ENCODE measurements around the gene FAN1.

FAN1 gene

DNA sequence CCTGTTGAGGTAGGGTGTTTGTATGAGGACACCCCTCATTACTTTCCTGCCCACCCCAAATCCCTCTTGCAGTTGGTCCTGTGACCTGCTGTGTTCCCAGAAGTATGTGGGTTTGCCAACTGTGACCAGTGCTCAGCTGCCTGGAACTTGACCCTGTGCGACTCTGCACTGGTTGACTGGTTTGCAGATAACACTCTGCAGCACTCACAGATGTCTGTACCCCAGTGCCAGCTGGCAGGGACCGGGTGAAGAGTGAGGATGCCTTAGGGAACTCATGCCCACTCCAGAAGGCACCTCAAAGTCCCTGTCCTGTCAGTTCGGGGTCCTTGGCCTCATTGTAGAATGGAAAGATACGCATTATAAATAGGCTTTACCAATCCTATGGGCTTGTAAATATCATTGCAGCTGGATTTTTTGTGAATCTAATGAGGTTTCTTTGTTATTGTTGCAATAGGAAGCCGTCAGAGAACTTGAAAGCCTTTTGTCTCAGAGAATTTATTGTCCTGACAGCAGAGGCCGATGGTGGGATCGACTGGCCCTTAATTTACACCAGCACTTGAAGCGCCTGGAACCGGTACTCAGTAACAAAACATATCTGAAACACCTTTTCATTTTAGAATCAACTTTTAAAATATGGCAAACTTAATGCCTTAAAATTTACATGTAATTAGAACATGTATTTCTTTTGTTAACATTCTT lies 18.2 kb downstream of the FAN1 start:
- no peak for DNase-seq

DNA sequence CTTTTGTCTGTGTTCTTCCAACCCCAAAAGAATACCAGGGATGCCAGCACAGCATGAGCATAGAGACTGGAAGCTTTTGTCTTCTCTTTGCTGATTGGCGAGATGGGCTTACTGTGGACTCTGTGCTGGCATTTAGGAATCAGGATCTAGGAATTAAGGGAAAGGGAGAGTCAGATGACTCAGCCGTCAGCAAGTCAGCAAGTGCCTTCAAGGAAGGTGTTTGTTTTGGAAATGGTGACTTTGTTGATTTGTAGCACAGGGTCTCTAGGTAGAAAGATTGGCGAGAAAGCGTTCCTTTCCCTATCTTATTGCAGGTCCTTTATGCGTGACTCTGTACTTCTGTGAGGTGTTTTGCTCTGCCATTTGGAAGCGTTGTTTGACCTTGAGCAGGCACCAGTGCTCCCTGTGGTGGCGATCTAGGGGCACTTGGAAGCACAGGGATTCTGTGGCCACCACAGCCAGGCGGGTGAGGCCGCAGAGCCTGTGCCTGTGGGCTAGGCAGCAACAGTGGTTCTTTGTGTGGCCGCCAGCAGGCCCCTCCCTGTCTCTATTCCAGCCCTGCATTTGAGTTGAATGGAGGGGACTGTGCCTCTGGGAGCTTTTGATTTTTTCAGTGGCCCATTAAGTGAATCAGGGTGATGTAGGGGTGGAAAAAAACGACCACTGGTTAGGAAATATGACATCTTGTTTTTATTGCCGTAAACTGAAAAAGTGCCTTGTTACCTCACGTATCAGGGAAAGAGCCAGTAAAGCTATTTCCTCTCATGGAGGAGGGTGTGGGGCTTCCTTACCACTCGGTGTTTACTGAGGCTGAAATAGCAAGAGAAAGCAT lies 19.0 kb downstream of the FAN1 start:
- DNase-seq = no peak

DNA sequence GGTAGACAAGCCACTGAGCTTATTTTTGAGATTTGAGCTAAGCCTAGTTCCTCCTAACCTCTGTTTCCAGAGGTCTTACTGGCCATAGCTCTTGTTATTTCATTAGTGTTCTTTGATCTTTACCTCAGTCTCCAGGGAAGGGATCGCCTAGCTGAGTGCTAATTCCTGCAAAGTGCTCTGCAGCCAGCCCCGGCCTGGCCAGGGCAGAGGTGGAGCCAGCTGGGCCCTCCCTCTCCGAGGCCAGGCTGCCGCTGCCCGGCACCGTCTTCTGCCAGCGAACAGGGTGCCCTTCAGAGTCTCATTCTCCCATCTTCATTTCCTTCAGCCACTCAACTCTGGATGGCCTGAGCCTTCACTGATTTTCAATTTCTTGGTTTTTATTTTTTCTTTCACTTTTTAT lies 19.7 kb downstream of the FAN1 start:
- DNase-seq = no peak

DNA sequence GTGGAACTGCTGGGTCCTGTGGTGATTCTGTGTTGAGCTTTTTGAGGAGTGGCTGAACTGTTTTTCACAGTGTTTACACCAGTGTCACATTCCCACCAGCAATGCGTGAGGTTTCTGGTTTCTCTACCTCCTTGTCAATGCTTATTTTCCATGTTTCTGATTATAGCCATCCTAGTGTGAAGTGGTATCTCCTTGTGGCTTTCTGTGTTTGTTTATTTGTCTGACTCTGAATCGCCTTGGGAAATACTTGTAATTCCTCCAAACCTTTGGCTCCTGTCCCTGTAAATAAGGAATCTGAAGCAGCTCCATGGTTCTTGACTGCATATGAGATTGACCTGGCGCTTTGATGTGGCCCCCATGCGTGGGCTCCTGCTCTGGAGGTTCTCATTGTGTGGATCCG lies 20.6 kb downstream of the FAN1 start:
- no peak for DNase-seq

DNA sequence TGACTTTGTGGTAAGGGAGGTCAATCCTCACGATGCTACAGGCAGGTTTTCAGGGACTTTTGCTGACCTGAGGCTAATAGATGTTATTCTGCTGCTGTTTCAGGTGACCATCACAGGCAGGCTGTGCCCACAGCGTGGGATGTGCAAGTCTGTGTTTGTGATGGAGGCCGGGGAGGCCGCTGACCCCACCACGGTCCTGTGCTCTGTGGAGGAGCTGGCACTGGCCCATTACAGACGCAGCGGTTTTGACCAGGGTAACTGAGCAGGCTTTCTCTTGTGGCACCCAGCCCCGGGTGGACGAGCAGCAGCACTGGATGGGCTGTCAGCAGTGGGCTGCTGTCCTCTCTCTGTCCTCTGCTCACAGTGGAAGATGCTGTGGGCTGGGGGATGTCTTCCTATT lies 22.0 kb downstream of the FAN1 start:
- DNase-seq = no peak

DNA sequence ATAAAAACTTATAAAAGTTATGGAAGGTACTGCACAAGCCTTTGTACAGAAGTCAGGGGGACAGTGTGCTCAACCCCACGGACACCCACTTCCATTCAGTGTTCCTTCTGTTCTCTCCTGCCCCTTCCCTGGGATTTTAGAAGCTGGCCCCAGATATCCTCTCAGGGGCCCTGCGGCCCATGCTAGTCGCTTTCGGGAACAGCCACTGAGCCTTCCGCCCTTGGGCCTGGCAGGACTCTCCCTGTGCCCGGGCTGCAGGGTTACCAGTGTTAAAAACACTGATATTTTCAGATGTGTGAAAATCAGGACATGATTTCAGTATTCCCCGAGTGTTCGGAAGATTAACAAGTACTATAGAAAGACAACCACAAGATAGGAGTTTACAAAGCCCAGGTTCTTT lies 22.4 kb downstream of the FAN1 start:
- no peak for DNase-seq

DNA sequence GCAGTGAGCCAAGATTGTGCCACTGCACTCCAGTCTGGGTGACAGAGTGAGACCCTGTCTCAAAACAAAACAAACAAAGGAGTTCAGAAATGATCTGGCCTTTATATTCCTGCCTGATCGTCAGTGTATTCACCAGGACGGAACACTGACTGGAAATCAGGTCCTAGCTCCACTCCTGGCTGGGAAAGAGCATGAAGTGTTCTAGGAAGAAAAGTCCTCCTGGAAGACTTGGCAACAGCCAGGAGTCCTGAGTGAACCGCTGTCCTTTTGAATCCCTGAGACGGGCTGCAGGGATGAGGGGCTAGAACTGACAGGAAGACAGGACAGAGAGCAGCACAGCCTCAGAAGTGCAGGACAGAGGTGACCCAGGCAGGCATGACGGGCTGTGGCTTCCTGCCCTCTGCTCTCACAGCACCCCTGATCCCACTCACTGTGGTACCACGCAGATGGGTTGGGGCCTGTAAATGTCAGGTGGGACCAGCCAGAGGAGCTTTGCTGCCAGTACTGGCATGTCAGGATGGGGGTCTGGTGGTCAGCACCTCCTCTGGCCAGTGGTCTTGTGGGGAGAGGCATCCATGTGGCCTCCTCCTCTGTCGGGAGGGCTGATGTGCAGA lies 23.5 kb downstream of the FAN1 start:
- no peak for DNase-seq

DNA sequence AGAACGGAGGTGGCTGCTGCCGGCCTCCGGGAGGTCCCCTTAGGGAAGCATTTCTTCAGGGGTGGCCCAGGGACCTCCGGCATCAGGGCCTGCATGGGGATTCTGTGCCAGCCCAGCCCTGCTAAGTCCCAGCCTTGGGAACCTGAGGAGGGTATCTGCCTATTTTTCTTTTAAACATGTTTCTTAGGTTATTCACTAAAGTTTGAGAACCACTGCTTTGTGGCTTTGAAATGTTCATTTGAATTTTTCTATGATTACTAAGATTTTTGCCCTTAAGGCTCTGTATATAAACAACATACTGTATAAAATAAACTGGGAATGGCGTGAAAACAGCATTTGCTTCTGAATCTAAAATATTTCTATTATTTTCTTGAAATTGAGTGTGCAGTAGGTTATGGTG lies 24.4 kb downstream of the FAN1 start:
- DNase-seq = no peak

DNA sequence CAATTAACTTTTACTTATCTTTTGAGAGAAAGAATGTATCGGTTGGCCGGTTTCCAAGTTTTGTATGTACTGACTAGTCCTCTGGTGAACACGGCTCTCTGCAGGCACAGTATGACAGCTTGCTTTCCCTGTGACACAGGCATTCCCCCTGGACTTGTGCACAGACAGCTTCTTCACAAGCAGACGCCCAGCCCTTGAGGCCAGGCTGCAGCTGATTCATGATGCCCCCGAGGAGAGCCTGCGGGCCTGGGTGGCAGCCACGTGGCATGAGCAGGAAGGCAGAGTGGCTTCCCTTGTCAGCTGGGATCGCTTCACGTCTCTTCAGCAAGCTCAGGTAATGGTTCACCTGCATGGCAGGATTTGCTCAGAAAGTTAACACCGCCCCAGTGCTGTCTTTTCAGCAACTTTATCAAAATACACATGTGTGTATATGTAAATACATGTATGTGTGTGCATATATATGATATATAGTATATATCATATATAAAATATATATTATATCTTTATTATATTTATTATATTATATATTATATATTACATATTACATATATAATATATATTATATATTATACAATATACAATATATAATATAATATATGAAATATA lies 25.5 kb downstream of the FAN1 start:
- no peak for DNase-seq

DNA sequence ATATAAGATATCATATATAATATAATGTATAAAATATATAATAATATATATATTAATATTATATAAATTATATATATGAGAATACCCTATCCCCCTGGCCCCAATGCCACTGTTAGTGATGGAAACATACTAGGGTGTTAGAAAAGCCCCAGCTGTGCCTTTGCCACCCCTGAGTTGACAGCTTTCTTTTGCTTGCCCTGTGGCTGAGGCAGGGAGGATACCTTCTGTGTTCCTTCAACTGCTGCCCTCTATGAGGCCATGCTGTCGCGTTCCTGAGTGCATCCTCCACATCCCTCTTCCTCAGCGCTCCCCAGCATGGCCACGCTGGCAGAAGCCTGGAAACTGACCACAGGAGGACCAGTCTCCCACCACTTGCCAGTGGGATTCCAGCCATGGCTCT lies 26.3 kb downstream of the FAN1 start:
- no peak for DNase-seq

DNA sequence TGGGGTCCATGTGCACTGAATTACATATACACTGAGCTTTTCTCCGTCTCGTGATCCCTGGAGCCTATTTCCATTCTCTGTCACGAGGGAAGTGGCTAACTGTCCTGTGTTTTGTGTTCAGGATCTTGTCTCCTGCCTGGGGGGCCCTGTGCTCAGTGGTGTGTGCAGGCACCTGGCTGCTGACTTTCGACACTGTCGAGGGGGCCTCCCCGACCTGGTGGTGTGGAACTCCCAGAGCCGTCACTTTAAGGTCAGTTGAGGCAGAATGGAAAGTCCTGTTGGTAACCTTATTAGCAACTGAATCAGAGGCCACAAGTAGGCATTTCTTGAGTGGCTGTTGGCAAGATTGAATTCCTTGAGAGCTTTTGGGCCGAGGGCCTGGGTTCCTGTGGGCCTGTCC lies 26.7 kb downstream of the FAN1 start:
- no peak for DNase-seq

DNA sequence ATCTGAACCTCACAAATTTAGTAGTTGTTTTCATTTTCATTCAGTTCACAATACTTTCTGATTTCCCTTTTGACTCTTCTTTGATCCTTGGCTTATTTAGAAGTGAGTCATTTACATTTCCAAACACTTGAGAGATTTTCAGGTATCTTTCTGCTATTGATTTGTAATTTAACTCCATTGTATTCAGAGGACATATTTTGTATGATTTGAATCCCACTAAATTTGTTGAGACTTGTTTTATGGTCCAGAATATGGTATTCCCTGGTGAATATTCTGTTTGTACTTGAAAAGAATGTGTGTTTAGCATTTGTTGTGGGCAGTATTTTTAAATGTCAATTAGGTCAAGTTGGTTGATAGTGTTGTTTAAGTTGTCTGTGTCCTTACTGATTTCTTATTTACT lies 29.6 kb downstream of the FAN1 start:
- no peak for DNase-seq

DNA sequence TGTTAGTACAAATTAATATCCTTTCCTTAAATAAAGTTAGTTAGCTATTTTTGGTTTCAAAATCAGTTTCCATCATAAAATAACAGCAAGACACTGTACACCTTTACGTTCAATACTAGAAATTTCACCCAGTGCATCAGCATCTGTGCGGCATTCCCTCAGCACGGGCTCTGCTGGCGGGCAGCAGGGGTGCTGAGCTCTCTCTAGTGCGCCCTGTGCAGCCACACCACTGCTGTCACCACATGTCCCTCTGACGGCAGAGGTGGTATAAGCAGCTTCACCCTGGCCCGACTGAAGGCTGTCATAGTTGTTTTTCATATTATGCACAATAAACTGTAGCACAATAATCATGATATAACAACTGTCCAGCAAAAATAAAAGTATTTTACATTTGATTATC lies 35.4 kb downstream of the FAN1 start:
- no peak for DNase-seq

DNA sequence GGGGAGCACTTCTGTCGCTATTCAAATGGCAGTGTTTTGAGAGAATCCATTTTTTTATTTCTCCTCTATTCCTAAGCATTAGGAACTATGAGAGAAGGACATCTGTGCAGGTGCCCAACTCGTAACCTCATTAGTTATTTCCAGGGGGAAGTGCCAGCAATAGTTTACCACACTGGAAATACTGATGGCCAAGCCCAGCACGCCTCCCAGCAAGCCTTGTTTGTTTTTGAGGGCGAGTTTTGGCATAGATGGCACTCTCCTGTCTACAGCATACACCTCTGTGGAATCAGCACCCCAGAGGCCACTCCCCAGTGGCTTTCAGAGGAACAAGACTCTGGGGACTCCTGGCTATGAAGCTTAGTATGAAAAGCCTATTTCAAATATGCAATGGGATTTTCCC lies 36.6 kb downstream of the FAN1 start:
- DNase-seq = no peak

DNA sequence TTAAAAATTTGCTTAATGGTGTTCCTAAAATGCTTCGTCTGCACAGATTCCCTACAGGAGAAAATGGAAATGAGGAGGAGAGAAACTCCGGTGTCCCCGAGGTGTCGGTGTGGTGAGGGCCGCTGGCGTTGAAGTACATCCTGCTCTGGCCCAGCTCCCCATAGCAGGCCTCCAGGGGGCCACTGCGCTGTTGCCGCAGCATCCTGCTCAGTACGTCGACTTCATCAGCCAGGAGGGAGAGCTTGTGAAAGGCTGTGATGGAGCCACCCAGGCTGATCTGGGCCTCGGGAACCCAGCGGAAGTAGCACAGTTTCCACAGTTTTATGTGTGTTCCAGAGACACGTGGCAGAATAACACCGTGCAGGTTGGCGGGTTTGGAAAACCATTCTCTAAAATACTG lies 37.8 kb downstream of the FAN1 start:
- DNase-seq = no peak

DNA sequence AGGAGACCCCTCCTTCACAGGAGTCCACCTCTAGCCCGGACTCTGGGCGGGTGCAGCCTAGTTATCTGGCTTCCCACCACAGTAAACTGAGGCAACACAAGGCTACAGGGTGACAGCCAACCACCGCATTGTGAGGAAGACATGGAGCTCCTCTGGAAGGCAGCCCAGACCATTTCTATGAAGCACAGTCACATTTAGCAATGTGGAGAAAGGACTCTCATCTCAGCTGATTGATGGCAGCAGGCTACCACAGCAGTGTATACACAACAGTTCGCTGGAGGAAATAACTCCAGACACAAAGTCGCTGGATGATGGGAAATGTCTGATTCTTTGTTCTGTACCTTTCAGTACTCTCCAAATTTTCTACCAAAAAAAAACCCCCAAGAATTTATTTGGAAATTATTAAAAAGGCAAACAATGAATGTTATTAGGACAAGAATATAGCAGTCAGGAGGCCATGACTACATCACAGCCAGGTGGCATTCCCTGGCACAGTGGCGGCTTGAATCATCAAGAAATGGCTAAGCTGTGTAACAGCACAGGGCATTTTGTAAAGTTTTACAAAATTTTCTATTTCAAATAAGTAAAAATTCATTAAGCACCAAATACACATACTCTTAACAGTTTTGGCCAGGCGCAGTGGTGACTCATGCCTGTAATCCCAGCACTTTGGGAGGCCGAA lies 40.1 kb downstream of the FAN1 start:
- no peak for DNase-seq

DNA sequence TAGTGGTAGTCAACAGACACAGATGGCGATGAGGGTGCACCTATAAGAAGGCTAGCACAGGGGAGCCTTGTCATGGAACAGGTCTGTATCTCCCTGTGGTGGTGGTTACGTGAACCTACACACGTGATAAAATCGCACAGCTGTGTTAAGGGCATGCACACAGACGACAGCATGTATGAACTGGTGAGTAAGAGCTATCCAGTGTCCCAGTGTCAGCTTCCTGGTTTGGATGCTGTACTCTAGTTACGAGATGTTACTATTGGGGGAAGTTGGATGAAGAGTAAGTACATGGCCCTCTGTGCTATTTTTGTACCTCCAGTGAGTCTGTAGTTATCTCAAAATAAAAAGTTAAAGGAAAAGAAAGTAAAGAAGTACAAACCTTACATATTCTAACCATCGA lies 49.5 kb downstream of the FAN1 start:
- DNase-seq = no peak

DNA sequence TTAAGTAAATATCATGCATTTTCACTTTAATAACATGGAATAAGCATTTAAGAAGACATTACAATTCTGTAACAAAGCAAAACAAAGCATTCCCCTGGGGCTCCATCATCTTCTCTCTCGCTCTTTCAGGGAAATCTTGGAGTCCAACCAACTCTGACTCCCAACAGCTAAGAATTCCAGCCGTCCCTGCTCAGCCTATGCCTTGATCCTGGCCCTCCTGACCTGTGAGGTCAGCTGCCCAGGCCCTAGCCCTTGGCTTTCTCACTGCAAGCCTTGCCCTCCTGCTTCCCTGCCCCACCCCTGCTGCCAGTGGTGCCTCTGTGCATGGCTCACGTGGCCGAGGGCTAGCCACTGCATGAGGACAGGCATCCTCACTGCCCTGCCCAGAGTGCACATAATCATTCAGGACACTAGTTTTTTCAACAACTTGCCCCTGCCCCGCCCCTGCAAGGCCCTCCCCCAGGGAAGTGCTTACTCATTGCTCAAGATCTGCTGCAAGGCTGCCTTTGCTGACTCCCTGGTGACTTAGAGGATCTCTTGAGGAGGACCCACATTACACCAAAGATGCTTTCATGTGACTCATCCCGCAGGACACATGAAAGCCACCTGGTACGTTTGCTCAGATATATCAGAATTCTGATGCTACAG lies 50.1 kb downstream of the FAN1 start:
- no peak for DNase-seq

DNA sequence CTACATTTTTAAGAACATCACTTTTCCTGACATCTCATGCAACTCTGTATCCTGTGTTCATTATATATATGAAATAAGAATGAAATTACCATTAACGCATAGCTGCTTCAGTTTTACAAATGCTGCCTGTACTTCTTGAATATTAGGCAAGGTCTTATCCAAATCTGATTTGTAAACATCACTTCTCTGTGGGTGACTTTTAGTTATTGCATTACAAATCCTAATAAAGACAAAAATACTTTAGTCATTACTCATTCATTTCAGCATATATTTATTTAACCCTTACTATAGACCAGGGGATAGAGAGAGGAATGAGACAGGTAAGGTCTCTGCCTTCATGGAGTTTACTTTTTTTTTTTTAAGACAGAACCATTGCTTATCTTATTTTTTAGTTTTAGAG lies 51.0 kb downstream of the FAN1 start:
- no peak for DNase-seq

DNA sequence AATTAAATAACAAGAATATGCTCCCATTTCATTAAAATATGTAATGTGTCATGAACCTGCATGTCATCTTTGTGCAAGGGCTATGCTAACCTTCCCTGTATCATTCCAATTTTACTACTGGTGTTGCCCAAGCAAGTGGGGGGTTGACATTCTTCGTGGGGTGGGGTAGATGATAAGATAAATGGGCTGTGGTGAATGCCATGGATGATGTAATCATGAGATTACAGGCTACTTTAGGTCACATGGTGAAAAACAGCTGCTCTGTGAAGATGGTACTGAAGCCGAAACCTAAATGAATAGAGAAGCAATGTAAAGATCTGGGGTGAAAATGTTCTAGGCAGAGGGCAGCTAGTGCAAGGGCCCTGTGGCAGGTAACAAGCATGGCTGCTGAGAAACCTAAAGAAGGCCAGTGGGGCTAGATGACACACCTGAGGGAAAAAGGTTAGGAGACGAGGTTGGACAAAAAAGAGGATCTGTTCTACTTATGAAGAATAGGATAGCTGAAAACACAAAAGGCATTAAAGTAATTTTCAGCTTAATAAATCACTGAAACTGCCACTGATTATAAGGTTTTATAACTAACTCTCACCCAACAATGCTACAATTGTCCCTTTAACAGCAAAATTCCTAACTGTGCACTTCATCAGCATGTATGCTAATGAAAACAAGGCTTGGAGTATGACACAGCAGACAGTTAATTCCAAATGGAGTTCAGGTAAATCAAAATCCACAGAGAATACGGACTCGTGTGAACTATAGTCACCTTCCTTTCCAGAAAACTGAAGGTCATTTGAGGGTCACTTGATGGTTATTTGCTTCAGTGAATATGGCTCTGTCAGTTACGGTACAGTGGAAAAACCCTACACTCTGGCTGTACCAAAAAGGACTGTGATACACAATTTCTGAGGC lies 52.8 kb downstream of the FAN1 start:
- DNase-seq = no peak

DNA sequence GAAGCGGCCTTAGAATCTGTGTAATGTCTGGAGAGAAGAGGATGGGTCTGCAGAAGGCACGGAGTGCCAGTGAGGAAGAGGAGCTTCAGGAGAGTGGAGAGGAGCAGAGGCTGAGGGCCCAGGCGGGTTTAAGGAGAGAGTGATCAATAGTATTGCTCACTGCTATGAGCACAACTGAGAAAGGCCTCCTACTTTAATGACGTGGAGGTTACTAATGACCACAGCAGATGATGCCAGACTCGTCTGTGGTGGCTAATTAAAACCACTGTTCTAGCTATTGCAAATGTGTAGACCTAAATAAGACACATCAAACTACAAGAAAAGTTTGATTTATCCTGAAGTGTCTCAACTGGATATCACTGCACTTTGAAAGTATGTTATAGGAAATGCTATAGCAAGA lies 54.5 kb downstream of the FAN1 start:
- no peak for DNase-seq

DNA sequence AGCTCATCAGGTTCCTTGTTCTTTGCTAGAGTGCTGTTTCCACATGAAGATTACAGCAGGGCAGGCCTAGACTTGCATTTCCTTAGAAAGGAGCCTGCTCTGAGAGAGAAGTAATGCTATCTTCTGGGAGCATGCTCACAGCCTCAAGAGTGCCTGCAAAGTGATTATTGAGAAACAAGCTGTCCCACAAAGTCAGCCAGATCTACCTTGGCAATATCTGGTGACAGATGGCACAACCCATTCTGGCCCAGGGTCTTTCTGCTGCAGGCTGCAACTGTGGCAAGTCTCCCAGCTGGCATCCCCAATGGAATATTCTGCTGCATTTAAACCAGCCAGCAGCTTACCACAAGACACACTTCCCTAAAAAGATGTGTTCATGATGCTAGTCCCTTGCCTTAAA lies 58.4 kb downstream of the FAN1 start:
- no peak for DNase-seq
